Transverse colon (tissue), 4 donors: ENCODE results near the gene FDX1. TPM values are rescaled to one million over a fixed set of nuclear protein-coding genes. Genes with fewer than 3 reads are reported as not detected.
"Not testable (repeated sequence)": the region's sequence is repeated elsewhere in the genome, so short reads cannot be mapped to it uniquely, and the experiment has no call there.

ENCODE experiments used
- DNase-seq: peaks from one replicate; pipeline ENCODE4 v3.0.0-alpha.2; 2019
- H3K27ac ChIP-seq, 4 donors: fragments of 200-600 bp; sonication (generic); 2 replicates each; pipeline ENCODE4 v1.5.1; 2016 to 2018; ENCODE audit warnings: inconsistent platforms in 4 of 4
- H3K27me3 ChIP-seq: fragments of 200-600 bp; sonication (generic); 2 replicates; pipeline ENCODE4 v1.5.1; 2017; ENCODE audit warnings: inconsistent platforms
- H3K36me3 ChIP-seq, 4 donors: fragments of 200-600 bp; sonication (generic); 2 replicates each; pipeline ENCODE4 v1.5.1; 2017 to 2019; ENCODE audit warnings: inconsistent platforms in 4 of 4
- H3K4me1 ChIP-seq, 4 donors: fragments of 200-600 bp; sonication (generic); 2 replicates each; pipeline ENCODE4 v1.5.1; 2017 to 2020; ENCODE audit warnings: inconsistent platforms in 4 of 4
- H3K4me3 ChIP-seq, 4 donors: fragments of 200-600 bp; sonication (generic); 1 replicate in 1 of 4; 2 replicates in 3 of 4; pipeline versions ENCODE4 v1.5.1 to v1.6.1; 2017 to 2019; ENCODE audit warnings: inconsistent platforms in 4 of 4
- H3K9me3 ChIP-seq, 2 donors: fragments of 200-600 bp; sonication (generic); 2 replicates each; pipeline ENCODE4 v1.5.1; 2017 to 2019; ENCODE audit warnings: inconsistent platforms in 2 of 2
- CTCF ChIP-seq, 5 experiments: fragments of 200-600 bp in 3 of 5; fragments of 450-650 bp in 2 of 5; sonication (generic) in 3 of 5; IDR thresholded peaks; 1 replicate in 2 of 5; 2 replicates in 3 of 5; pipeline ENCODE4 v1.5.1; 2016 to 2017; ENCODE audit warnings: antibody characterized with exemption in 5 of 5, inconsistent platforms in 3 of 5, mild to moderate bottlenecking in 2 of 5, moderate library complexity in 1 of 5
- EP300 ChIP-seq: sonication (generic); formaldehyde crosslinking; IDR thresholded peaks from one replicate; pipeline ENCODE4 v1.6.1; 2017; ENCODE audit warnings: antibody characterized with exemption, low read depth
- POLR2A ChIP-seq: fragments of 450-650 bp; IDR thresholded peaks from one replicate; pipeline ENCODE4 v1.6.1; 2016; ENCODE audit warnings: antibody characterized with exemption, mild to moderate bottlenecking, moderate library complexity
- POLR2AphosphoS5 ChIP-seq, 3 donors: sonication (generic); formaldehyde crosslinking; IDR thresholded peaks; one replicate each; pipeline ENCODE4 v1.6.1; 2016; ENCODE audit warnings: antibody characterized with exemption in 3 of 3
- WGBS, 2 donors: methylation state at CpG; one replicate each; pipeline ENCODE4 v1.1.5; 2018; ENCODE audit warnings: low coverage in 1 of 2; 5-methylcytosine and 5-hydroxymethylcytosine counted together
- in situ Hi-C, 4 donors: fragments of 200-750 bp; cut with MboI; loops; one replicate each; pipeline versions ENCODE4 v1.15.0 to v1.15.1; 2017; ENCODE audit warnings: low sequenced_read_pairs in 3 of 4, low pct_ligation_motif_present in 1 of 4, low pct_unique_long_range_greater_than_20kb in 1 of 4
- intact Hi-C: fragments of 100-400 bp; cut with DNase I; formaldehyde crosslinking; loops from one replicate; pipeline ENCODE4 v1.15.1; 2023; ENCODE audit warnings: low total_unique reads
- total RNA-seq, 4 donors: library from RNA; depleted of rRNA; stranded (reverse); fragments of >200 nt; gene quantifications; one replicate each; pipeline ENCODE4 v1.1.0, GENCODE V29; 2016

The FDX1 gene
- total RNA-seq, 4 donors from 2014 or later, result 25.4 to 28.9 (median 26.8) TPM

GRCh38 chr11:110392056-110392455 is 37.7 kb upstream of the FDX1 start:
- in situ Hi-C loops (no loop called here), intact Hi-C loops (no loop called here)
- Histone ChIP-seq H3K4me3 (no peak overlapping the region), H3K27ac (no peak overlapping the region), H3K36me3 (no peaks in the 10 kb centered on the region), H3K9me3 (peaks cover 0 to 5% of the 10 kb centered on the region in 2 donors), H3K4me1 (no peaks in the 10 kb centered on the region), H3K27me3 (no peaks in the 10 kb centered on the region)
- TF ChIP-seq CTCF (IDR thresholded peaks at IDR 0.05) (no peak), POLR2AphosphoS5 (IDR thresholded peaks at IDR 0.05) (no peak), POLR2A (no peak), EP300 (no peak)
- no peak for DNase-seq
- 91 to 93% methylated on average over 2 to 3 of the region's 3 CpGs for WGBS, 2 donors

- H3K4me3 ChIP-seq, in situ Hi-C loops, H3K9me3 ChIP-seq, H3K36me3 ChIP-seq, H3K27ac ChIP-seq, intact Hi-C loops, DNase-seq, H3K4me1 ChIP-seq, H3K27me3 ChIP-seq: not testable (repeated sequence)
- 30 to 66% methylated on average over 2 to 8 of the region's 8 CpGs for WGBS, 2 donors
Measured at GRCh38 chr11:110397668-110398286, 32.0 kb upstream of the FDX1 start.

GRCh38 chr11:110403585-110403984 is 26.2 kb upstream of the FDX1 start:
- 84 to 95% methylated on average over 3 to 5 of the region's 5 CpGs for WGBS, 2 donors
- in situ Hi-C loops, H3K9me3 ChIP-seq, H3K4me3 ChIP-seq, H3K36me3 ChIP-seq, H3K27me3 ChIP-seq, H3K4me1 ChIP-seq, H3K27ac ChIP-seq, DNase-seq, intact Hi-C loops: not testable (repeated sequence)

GRCh38 chr11:110405636-110406035 is 24.1 kb upstream of the FDX1 start:
- H3K36me3 ChIP-seq, DNase-seq, H3K9me3 ChIP-seq, H3K4me1 ChIP-seq, H3K4me3 ChIP-seq, in situ Hi-C loops, H3K27ac ChIP-seq, intact Hi-C loops, H3K27me3 ChIP-seq: not testable (repeated sequence)
- WGBS, 2 donors, result 59 to 71% methylated on average over 4 of the region's 4 CpGs

- no peak overlapping the region for H3K4me3 ChIP-seq
- TF ChIP-seq EP300, result no peak
- TF ChIP-seq CTCF (IDR thresholded peaks at IDR 0.05), result no peak
- no peak for TF ChIP-seq POLR2A
- TF ChIP-seq POLR2AphosphoS5 (IDR thresholded peaks at IDR 0.05), result no peak
- in situ Hi-C loops, result no loop called here
- no peaks in the 10 kb centered on the region for H3K36me3 ChIP-seq
- H3K27me3 ChIP-seq, result no peaks in the 10 kb centered on the region
- DNase-seq, result no peak
- no peaks in the 10 kb centered on the region for H3K4me1 ChIP-seq
- intact Hi-C loops, result no loop called here
- WGBS, 2 donors, result 76 to 79% methylated on average over 2 to 5 of the region's 5 CpGs
- no peaks in the 10 kb centered on the region for H3K9me3 ChIP-seq
- no peak overlapping the region for H3K27ac ChIP-seq
Measured at GRCh38 chr11:110407315-110407714, 22.4 kb upstream of the FDX1 start.

- intact Hi-C loops, result no loop called here
- no peak for DNase-seq
- no peak overlapping the region for H3K4me3 ChIP-seq
- in situ Hi-C loops, result no loop called here
- no peak for TF ChIP-seq EP300
- TF ChIP-seq CTCF (IDR thresholded peaks at IDR 0.05), result no peak
- no peak for TF ChIP-seq POLR2A
- TF ChIP-seq POLR2AphosphoS5 (IDR thresholded peaks at IDR 0.05), result no peak
- H3K9me3 ChIP-seq, result no peaks in the 10 kb centered on the region
- no peak overlapping the region for H3K27ac ChIP-seq
- no peaks in the 10 kb centered on the region for H3K27me3 ChIP-seq
- no peaks in the 10 kb centered on the region for H3K36me3 ChIP-seq
- 33 to 38% methylated on average over 2 to 3 of the region's 3 CpGs for WGBS, 2 donors
- H3K4me1 ChIP-seq, result no peaks in the 10 kb centered on the region
Measured at GRCh38 chr11:110409174-110409573, 20.6 kb upstream of the FDX1 start.
